ENCODE data around the gene PRPF39. TPM values are rescaled to one million over a fixed set of nuclear protein-coding genes. Genes with fewer than 3 reads are reported as not detected.
"Not testable (repeated sequence)": the region's sequence is repeated elsewhere in the genome, so short reads cannot be mapped to it uniquely, and the experiment has no call there.

The PRPF39 gene
- polyA plus RNA-seq, 3 donors = 3.3 to 26.1 (median 5.4) TPM

DNA sequence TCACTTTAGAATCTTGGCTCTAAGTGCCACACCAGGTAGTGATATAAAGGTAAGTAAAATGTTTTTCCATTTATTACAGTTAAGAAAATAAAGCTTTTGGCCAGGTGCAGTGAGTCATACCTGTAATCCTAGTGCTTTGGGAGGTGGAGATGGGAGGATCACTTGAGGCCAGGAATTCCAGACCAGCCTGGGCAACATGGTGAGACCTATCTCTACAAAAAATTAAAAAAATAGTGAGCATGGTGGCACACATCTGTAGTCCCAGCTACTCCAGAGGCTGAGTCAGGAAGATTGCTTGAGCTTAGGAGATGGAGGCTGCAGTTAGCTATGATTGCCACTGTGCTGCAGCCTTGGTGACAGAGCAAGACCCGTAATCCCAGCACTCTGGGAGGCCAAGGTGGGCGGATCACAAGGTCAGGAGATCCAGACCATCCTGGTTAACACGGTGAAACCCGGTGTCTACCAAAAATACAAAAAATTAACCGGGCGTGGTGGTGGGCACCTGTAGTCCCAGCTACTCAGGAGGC, 56.8 kb downstream of the PRPF39 start:
- Mint-ChIP-seq H3K9me3 (peaks cover 0 to 3% (median 0%) of the 10 kb centered on the region in 7 donors), H3K4me1 (peaks cover 30% of the 10 kb centered on the region), H3K4me3 (no peak overlapping the region), H3K36me3 (peaks cover 3 to 14% of the 10 kb centered on the region in 2 donors), H3K27me3 (ENCODE audit: low read depth in 3 of 3) (peaks cover 0 to 1% (median 0%) of the 10 kb centered on the region in 3 donors), H3K27ac (no peak overlapping the region)
- no peak overlapping the region for H3K9ac ChIP-seq (ENCODE audit: insufficient read depth, low read length, poor library complexity, severe bottlenecking)
- no peak overlapping the region for H3K4me3 ChIP-seq (replicated peaks in 1 of 3; ENCODE audit: low read depth in 2 of 3, low read length in 3 of 3)
- H3K36me3 ChIP-seq (replicated peaks in 1 of 2; ENCODE audit: control insufficient read depth in 1 of 2, insufficient read depth in 2 of 2, low read length in 2 of 2) = peaks cover 0 to 2% of the 10 kb centered on the region in 2 donors
- intact Hi-C loops (cut with micrococcal nuclease) = no loop called here
- peaks cover 13 to 19% of the 10 kb centered on the region in 2 donors for H3K4me1 ChIP-seq (ENCODE audit: control insufficient read depth in 1 of 2, insufficient read depth in 2 of 2, low read length in 2 of 2)
- no peak overlapping the region for H3K27ac ChIP-seq (ENCODE audit: low read depth in 1 of 2, low read length in 2 of 2)
- no peaks in the 10 kb centered on the region for H3K27me3 ChIP-seq (ENCODE audit: control insufficient read depth in 2 of 2, insufficient read depth in 2 of 2, low read length in 2 of 2)
- H3K4me2 ChIP-seq (replicated peaks; ENCODE audit: extremely low read depth, low read length, poor library complexity, severe bottlenecking) = no peak overlapping the region
- WGBS (ENCODE audit: insufficient coverage) = 96% methylated on average over 6 of the region's 6 CpGs
- H2AFZ ChIP-seq (ENCODE audit: insufficient read depth, low read depth, low read length, poor library complexity, severe bottlenecking) = no peak overlapping the region
- TF ChIP-seq, protein P1, sequence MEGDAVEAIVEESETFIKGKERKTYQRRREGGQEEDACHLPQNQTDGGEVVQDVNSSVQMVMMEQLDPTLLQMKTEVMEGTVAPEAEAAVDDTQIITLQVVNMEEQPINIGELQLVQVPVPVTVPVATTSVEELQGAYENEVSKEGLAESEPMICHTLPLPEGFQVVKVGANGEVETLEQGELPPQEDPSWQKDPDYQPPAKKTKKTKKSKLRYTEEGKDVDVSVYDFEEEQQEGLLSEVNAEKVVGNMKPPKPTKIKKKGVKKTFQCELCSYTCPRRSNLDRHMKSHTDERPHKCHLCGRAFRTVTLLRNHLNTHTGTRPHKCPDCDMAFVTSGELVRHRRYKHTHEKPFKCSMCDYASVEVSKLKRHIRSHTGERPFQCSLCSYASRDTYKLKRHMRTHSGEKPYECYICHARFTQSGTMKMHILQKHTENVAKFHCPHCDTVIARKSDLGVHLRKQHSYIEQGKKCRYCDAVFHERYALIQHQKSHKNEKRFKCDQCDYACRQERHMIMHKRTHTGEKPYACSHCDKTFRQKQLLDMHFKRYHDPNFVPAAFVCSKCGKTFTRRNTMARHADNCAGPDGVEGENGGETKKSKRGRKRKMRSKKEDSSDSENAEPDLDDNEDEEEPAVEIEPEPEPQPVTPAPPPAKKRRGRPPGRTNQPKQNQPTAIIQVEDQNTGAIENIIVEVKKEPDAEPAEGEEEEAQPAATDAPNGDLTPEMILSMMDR (IDR thresholded peaks at IDR 0.05) = no peak
- no peaks in the 10 kb centered on the region for H4K20me1 ChIP-seq (ENCODE audit: insufficient read depth, low read length)
- H3K9me3 ChIP-seq (replicated peaks in 1 of 2; ENCODE audit: control insufficient read depth in 1 of 2, insufficient read depth in 1 of 2, low read length in 2 of 2) = no peaks in the 10 kb centered on the region
- H3K79me2 ChIP-seq (ENCODE audit: insufficient read depth, low read length) = peaks cover 67% of the 10 kb centered on the region
- DNase-seq = no peak

DNA sequence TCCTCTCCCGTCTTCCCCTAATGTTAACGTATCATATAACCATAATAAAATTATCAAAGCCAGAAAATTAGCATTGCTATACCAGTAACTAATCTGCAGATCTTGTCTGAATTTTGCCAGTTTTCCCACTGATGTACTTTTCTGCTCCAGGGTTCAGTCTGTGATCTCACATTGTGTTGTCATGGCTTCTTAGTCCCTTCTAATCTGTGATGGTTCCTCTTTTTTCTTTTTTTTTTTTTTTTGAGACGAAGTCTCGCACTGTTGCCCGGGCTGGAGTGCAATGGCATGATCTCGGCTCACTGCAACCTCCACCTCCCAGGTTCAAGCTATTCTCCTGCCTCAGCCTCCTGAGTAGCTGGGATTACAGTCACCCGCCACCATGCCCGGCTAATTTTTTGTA, 58.2 kb downstream of the PRPF39 start:
- H3K4me3 ChIP-seq (replicated peaks in 1 of 3; ENCODE audit: low read depth in 2 of 3, low read length in 3 of 3); H3K4me1 ChIP-seq (ENCODE audit: control insufficient read depth in 1 of 2, insufficient read depth in 2 of 2, low read length in 2 of 2); H3K9me3 Mint-ChIP-seq; H3K9me3 ChIP-seq (replicated peaks in 1 of 2; ENCODE audit: control insufficient read depth in 1 of 2, insufficient read depth in 1 of 2, low read length in 2 of 2); intact Hi-C loops (cut with micrococcal nuclease); DNase-seq; H3K27ac ChIP-seq (ENCODE audit: low read depth in 1 of 2, low read length in 2 of 2); H2AFZ ChIP-seq (ENCODE audit: insufficient read depth, low read depth, low read length, poor library complexity, severe bottlenecking); H3K4me2 ChIP-seq (replicated peaks; ENCODE audit: extremely low read depth, low read length, poor library complexity, severe bottlenecking); H3K36me3 ChIP-seq (replicated peaks in 1 of 2; ENCODE audit: control insufficient read depth in 1 of 2, insufficient read depth in 2 of 2, low read length in 2 of 2); H3K27me3 ChIP-seq (ENCODE audit: control insufficient read depth in 2 of 2, insufficient read depth in 2 of 2, low read length in 2 of 2); H3K9ac ChIP-seq (ENCODE audit: insufficient read depth, low read length, poor library complexity, severe bottlenecking); H4K20me1 ChIP-seq (ENCODE audit: insufficient read depth, low read length); H3K27me3 Mint-ChIP-seq (ENCODE audit: low read depth in 3 of 3): not testable (repeated sequence)
- peaks cover 3 to 19% of the 10 kb centered on the region in 2 donors for H3K36me3 Mint-ChIP-seq
- 100% methylated on average over 1 of the region's 8 CpGs for WGBS (ENCODE audit: insufficient coverage)
- H3K79me2 ChIP-seq (ENCODE audit: insufficient read depth, low read length) = peaks cover 57% of the 10 kb centered on the region
- H3K4me3 Mint-ChIP-seq = peak overlapping the region; percentile 34 to 52
- H3K27ac Mint-ChIP-seq = peak overlapping the region in 1 of 7 donors; percentile 41
- peaks cover 20% of the 10 kb centered on the region for H3K4me1 Mint-ChIP-seq

Measured in CD14-positive monocyte (primary cell).